ENCODE measurements around the gene SEMA3A. TPM values are rescaled to one million over a fixed set of nuclear protein-coding genes. Genes with fewer than 3 reads are reported as not detected.

Gene SEMA3A
- total and polyA plus RNA-seq, 2 of the 4 experiments (the other 2 are of a cell fraction): 31.2 to 213 TPM

DNA sequence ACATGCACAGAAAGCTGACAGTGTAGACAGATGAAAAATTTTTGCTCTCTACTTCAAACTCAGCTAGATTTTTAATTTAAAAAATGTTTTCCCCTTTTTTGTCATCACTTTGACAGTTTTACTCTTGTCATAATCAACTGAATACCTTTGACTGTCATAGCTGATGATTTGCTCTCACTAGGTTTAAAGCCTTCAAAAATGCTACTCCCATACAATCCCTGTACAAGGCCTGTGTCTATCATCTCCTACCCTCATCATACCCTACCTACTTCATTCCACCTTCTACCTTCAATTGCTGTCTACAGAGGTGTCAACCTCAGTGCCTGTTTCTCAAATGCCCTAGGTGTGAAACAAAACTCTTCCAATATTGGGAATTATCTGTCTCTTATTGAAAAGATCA, 230.3 kb downstream of the SEMA3A start:
- Histone ChIP-seq H3K4me1 (ENCODE audit: control insufficient read depth, insufficient read depth, low read length) (no peaks in the 10 kb centered on the region), H3K9me1 (ENCODE audit: insufficient read depth, low read length) (no peaks in the 10 kb centered on the region), H4K8ac (ENCODE audit: low read depth in 2 of 2, low read length in 2 of 2) (no peak overlapping the region), H3K14ac (replicated peaks; ENCODE audit: low read depth, low read length) (no peak overlapping the region), H2BK20ac (ENCODE audit: low read depth, low read length) (no peak overlapping the region), H3K56ac (ENCODE audit: extremely low read depth, insufficient read depth, low read length) (no peak overlapping the region), H2AK9ac (replicated peaks; ENCODE audit: low read depth, low read length, poor library complexity) (no peak overlapping the region), H2BK120ac (ENCODE audit: low read depth, low read length) (no peak overlapping the region), H3K9ac (ENCODE audit: low read depth, low read length) (no peak overlapping the region), H4K91ac (ENCODE audit: insufficient read depth, low read depth, low read length) (no peak overlapping the region), H2BK5ac (ENCODE audit: low read depth, low read length, poor library complexity, severe bottlenecking) (no peak overlapping the region), H2AK5ac (ENCODE audit: low read depth, low read length) (no peak overlapping the region), H3K9me3 (ENCODE audit: control insufficient read depth, insufficient read depth, low read length) (no peaks in the 10 kb centered on the region), H3K4me3 (ENCODE audit: insufficient read depth, low read depth, low read length) (no peak overlapping the region), H3K4me2 (ENCODE audit: low read depth, low read length) (no peak overlapping the region), H2AFZ (replicated peaks; ENCODE audit: low read length, poor library complexity) (no peak overlapping the region), H4K5ac (ENCODE audit: low read depth, low read length) (no peak overlapping the region), H3K18ac (ENCODE audit: low read depth, low read length) (no peak overlapping the region), H3K23ac (ENCODE audit: low read depth, low read length) (no peak overlapping the region), H3K27ac (ENCODE audit: insufficient read depth, low read length) (no peak overlapping the region), H4K20me1 (ENCODE audit: insufficient read depth, low read length) (no peaks in the 10 kb centered on the region), H3K4ac (ENCODE audit: low read depth, low read length) (no peak overlapping the region), H3K36me3 (ENCODE audit: control insufficient read depth, insufficient read depth, low read length) (peaks cover 12% of the 10 kb centered on the region), H2BK15ac (ENCODE audit: low read depth, low read length) (no peak overlapping the region), H3K79me1 (ENCODE audit: low read depth in 1 of 2, low read length in 2 of 2) (no peaks in the 10 kb centered on the region; a peak in 2 of 4 replicates), H3K27me3 (ENCODE audit: control insufficient read depth, insufficient read depth, low read length) (no peaks in the 10 kb centered on the region)
- DNase-seq (no peak), ATAC-seq (ENCODE audit: low read depth) (no peak)
- ChIA-PET POLR2A (ENCODE audit: unreplicated experiment) (no interaction called here), CTCF (interaction anchor here (0.6 to 0.7 kb wide), 2 partner anchors 48 to 1273 kb away, joined by 4 to 6 read pairs; no protein-coding TSS in a partner anchor)
- in situ Hi-C loops (cut with MboI; ENCODE audit: low sequenced_read_pairs): no loop called here
- TF ChIP-seq MAFK (IDR thresholded peaks at IDR 0.05; ENCODE audit: low read depth, low read length) (no peak), RFX5 (IDR thresholded peaks at IDR 0.05; ENCODE audit: low read depth, low read length) (no peak), MAZ (IDR thresholded peaks at IDR 0.05; ENCODE audit: borderline replicate concordance, low read depth, low read length) (no peak), CEBPB (IDR thresholded peaks at IDR 0.05; ENCODE audit: low read depth, low read length) (no peak), SMC3 (IDR thresholded peaks at IDR 0.05; ENCODE audit: low read depth, low read length) (no peak), RAD21 (IDR thresholded peaks at IDR 0.05; ENCODE audit: low read length) (no peak), BHLHE40 (IDR thresholded peaks at IDR 0.05; ENCODE audit: low read depth, low read length) (no peak), POLR2A (IDR thresholded peaks at IDR 0.05; ENCODE audit: low read depth, low read length) (no peak), NFE2L2 (IDR thresholded peaks at IDR 0.05; ENCODE audit: low read depth, low read length) (no peak), MXI1 (IDR thresholded peaks at IDR 0.05; ENCODE audit: borderline replicate concordance, low read depth, low read length) (no peak), CHD1 (IDR thresholded peaks at IDR 0.05; ENCODE audit: low read depth, low read length) (no peak), FOS (IDR thresholded peaks at IDR 0.05; ENCODE audit: low read depth, low read length) (no peak), RCOR1 (IDR thresholded peaks at IDR 0.05; ENCODE audit: insufficient replicate concordance, low read length) (no peak)
- TF ChIP-seq, protein P1, sequence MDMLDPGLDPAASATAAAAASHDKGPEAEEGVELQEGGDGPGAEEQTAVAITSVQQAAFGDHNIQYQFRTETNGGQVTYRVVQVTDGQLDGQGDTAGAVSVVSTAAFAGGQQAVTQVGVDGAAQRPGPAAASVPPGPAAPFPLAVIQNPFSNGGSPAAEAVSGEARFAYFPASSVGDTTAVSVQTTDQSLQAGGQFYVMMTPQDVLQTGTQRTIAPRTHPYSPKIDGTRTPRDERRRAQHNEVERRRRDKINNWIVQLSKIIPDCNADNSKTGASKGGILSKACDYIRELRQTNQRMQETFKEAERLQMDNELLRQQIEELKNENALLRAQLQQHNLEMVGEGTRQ (IDR thresholded peaks at IDR 0.05; ENCODE audit: low read depth, low read length): no peak
- TF ChIP-seq, protein P2, sequence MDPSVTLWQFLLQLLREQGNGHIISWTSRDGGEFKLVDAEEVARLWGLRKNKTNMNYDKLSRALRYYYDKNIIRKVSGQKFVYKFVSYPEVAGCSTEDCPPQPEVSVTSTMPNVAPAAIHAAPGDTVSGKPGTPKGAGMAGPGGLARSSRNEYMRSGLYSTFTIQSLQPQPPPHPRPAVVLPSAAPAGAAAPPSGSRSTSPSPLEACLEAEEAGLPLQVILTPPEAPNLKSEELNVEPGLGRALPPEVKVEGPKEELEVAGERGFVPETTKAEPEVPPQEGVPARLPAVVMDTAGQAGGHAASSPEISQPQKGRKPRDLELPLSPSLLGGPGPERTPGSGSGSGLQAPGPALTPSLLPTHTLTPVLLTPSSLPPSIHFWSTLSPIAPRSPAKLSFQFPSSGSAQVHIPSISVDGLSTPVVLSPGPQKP (IDR thresholded peaks at IDR 0.05; ENCODE audit: borderline replicate concordance, low read depth, low read length): no peak
- TF ChIP-seq, protein P3, sequence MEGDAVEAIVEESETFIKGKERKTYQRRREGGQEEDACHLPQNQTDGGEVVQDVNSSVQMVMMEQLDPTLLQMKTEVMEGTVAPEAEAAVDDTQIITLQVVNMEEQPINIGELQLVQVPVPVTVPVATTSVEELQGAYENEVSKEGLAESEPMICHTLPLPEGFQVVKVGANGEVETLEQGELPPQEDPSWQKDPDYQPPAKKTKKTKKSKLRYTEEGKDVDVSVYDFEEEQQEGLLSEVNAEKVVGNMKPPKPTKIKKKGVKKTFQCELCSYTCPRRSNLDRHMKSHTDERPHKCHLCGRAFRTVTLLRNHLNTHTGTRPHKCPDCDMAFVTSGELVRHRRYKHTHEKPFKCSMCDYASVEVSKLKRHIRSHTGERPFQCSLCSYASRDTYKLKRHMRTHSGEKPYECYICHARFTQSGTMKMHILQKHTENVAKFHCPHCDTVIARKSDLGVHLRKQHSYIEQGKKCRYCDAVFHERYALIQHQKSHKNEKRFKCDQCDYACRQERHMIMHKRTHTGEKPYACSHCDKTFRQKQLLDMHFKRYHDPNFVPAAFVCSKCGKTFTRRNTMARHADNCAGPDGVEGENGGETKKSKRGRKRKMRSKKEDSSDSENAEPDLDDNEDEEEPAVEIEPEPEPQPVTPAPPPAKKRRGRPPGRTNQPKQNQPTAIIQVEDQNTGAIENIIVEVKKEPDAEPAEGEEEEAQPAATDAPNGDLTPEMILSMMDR (conservative IDR thresholded peaks at IDR 0.05; ENCODE audit: low read depth, low read length): no peak
- dilution Hi-C loops (cut with HindIII; ENCODE audit: low sequenced_read_pairs, unreplicated experiment): no loop called here
- intact Hi-C loops (cut with micrococcal nuclease): no loop called here
- BruUV-seq (replicated peaks): no TSS peak
